Measurements from ENCODE around the gene HOXA13.

DNA sequence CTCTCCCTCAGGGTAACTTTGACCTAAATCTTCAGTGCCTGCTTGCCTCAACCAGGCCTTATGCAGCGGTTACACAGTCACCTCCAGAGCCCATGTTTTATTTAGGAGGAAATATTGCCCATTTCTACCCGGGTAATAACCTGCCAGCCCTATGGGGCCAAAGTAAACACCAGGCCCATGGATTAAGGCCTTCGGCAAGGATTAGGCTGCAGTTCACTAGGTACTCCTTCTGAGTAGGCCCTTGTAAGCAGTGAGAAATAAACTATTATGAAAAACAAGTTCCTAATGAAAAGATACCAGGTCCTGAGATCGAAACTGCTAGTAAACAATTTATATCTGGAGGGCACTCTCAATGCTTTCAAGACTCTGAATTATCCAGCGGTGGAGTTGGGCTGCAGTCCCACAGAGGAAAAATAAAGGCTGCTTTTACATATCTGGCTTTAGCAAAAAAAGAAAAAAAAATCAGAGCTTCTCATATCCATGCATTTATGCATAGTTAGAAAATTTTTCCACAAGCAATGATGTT, 22.0 kb downstream of the HOXA13 start:
- TF ChIP-seq CTCF (IDR thresholded peaks at IDR 0.05) (no peak), POLR2A (IDR thresholded peaks at IDR 0.05; ENCODE audit: low read depth) (no peak)
